A549 (cell line): Measurements from ENCODE around the gene PROSER1. TPM values are rescaled to one million over a fixed set of nuclear protein-coding genes. Genes with fewer than 3 reads are reported as not detected.

ENCODE experiments used
- ATAC-seq, 2 experiments: fragments of 200-7000 bp in 1 of 2; fragments of >200 bp in 1 of 2; cut with Nextera tagmentation in 1 of 2; cut with Tn5 transposase in 1 of 2; 3 replicates each; pipeline versions ENCODE4 v1.8.0 to v1.9.1; 2018 to 2020; ENCODE audit warnings: mild to moderate bottlenecking in 1 of 2, moderate library complexity in 1 of 2
- CTCF ChIA-PET: fragments of 300-600 bp; sonication (Branson Sonifier 250); formaldehyde crosslinking; extraction: SDS; loops from one replicate; lab custom pipeline; 2021; ENCODE audit warnings: antibody characterized with exemption, inconsistent platforms; lab: Yijun Ruan, JAX
- POLR2A ChIA-PET: fragments of 350-600 bp; formaldehyde crosslinking; extraction: SDS; loops from one replicate; lab custom pipeline; 2021; ENCODE audit warnings: antibody characterized with exemption, inconsistent platforms; lab: Yijun Ruan, JAX
- DNase-seq, 2 experiments: peaks; one replicate each; pipeline versions ENCODE4 v3.0.0 to v3.0.0-alpha.2; 2011 to 2016; ENCODE audit warnings: low read depth in 1 of 2, low spot score in 1 of 2
- FAIRE-seq: peaks from 2 replicates; lab custom pipeline; 2011; peaks lifted over from hg19 to GRCh38; lab: Jason Lieb, UNC
- H3K27ac ChIP-seq, 2 experiments: fragments of >200 bp; sonication (Bioruptor Twin); formaldehyde crosslinking; 3 replicates each; pipeline ENCODE4 v1.5.1; 2016 to 2017
- H3K4me1 ChIP-seq: fragments of >200 bp; sonication (Bioruptor Twin); formaldehyde crosslinking; 3 replicates; pipeline ENCODE4 v1.6.1; 2016
- H3K4me2 ChIP-seq: fragments of >200 bp; sonication (Bioruptor Twin); formaldehyde crosslinking; 3 replicates; pipeline ENCODE4 v1.6.1; 2016
- H3K4me3 ChIP-seq: fragments of >200 bp; sonication (Bioruptor Twin); formaldehyde crosslinking; 3 replicates; pipeline ENCODE4 v1.5.1; 2016
- H3K9me3 ChIP-seq: fragments of >200 bp; sonication (Bioruptor Twin); formaldehyde crosslinking; 3 replicates; pipeline ENCODE4 v1.6.1; 2016
- CEBPB ChIP-seq, 2 experiments: fragments of >200 bp in 1 of 2; sonication (Bioruptor Twin) in 1 of 2; formaldehyde crosslinking in 1 of 2; IDR thresholded peaks; 2 replicates each; pipeline ENCODE4 v1.6.1; 2012 to 2016
- CHD2 ChIP-seq: fragments of 150-350 bp; IDR thresholded peaks from 2 replicates; pipeline ENCODE4 v1.6.1; 2014; ENCODE audit warnings: low read length; ENCODE audit not compliant: partially characterized antibody
- CTCF ChIP-seq: fragments of >200 bp; sonication (Bioruptor Twin); formaldehyde crosslinking; IDR thresholded peaks from 3 replicates; pipeline ENCODE4 v1.5.1; 2016
- E2F6 ChIP-seq: IDR thresholded peaks from 2 replicates; pipeline ENCODE4 v1.6.1; 2012; ENCODE audit warnings: low read depth, borderline replicate concordance
- ELK1 ChIP-seq: fragments of 150-350 bp; IDR thresholded peaks from 2 replicates; pipeline ENCODE4 v1.6.1; 2014; ENCODE audit warnings: low read depth, mild to moderate bottlenecking, low read length
- EP300 ChIP-seq, 2 experiments: fragments of >200 bp; sonication (Bioruptor Twin); formaldehyde crosslinking; IDR thresholded peaks; 2 replicates in 1 of 2; 3 replicates in 1 of 2; pipeline ENCODE4 v1.6.1; 2016 to 2017
- FOSL2 ChIP-seq, 2 experiments: fragments of 450-650 bp in 1 of 2; fragments of >200 bp in 1 of 2; sonication (Bioruptor Twin) in 1 of 2; formaldehyde crosslinking; IDR thresholded peaks; 2 replicates each; pipeline versions ENCODE4 v1.5.0 to v1.6.1; 2016 to 2020; ENCODE audit warnings: mild to moderate bottlenecking in 1 of 2, moderate library complexity in 1 of 2
- HES2 ChIP-seq: fragments of >200 bp; sonication (Bioruptor Twin); formaldehyde crosslinking; IDR thresholded peaks from 2 replicates; pipeline ENCODE4 v1.6.1; 2016
- HOXB13 ChIP-seq: fragments of 250-450 bp; sonication (Bioruptor Pico); IDR thresholded peaks from 2 replicates; pipeline ENCODE4 v1.5.0; 2020; ENCODE audit warnings: low read depth, mild to moderate bottlenecking, moderate library complexity
- JUN ChIP-seq, 2 experiments: fragments of >200 bp; sonication (Bioruptor Twin); formaldehyde crosslinking; IDR thresholded peaks; 2 replicates in 1 of 2; 3 replicates in 1 of 2; pipeline ENCODE4 v1.6.1; 2016 to 2017
- JUNB ChIP-seq: fragments of >200 bp; sonication (Bioruptor Twin); formaldehyde crosslinking; IDR thresholded peaks from 2 replicates; pipeline ENCODE4 v1.6.1; 2016
- MAFK ChIP-seq: fragments of 450-650 bp; IDR thresholded peaks from 2 replicates; pipeline ENCODE4 v1.6.1; 2014; ENCODE audit not compliant: partially characterized antibody
- NR3C1 ChIP-seq: fragments of >200 bp; sonication (Bioruptor Twin); formaldehyde crosslinking; IDR thresholded peaks from 3 replicates; pipeline ENCODE4 v1.6.1; 2017
- PBX3 ChIP-seq: IDR thresholded peaks from 2 replicates; pipeline ENCODE4 v1.6.1; 2012
- PHF8 ChIP-seq: fragments of 200-600 bp; sonication (generic); IDR thresholded peaks from 2 replicates; pipeline ENCODE4 v1.6.1; 2016; ENCODE audit warnings: low read depth, mild to moderate bottlenecking, antibody characterized with exemption, moderate library complexity, borderline replicate concordance
- RAD21 ChIP-seq, 2 experiments: fragments of >200 bp in 1 of 2; sonication (Bioruptor Twin) in 1 of 2; formaldehyde crosslinking in 1 of 2; IDR thresholded peaks in 1 of 2; conservative IDR thresholded peaks in 1 of 2; 2 replicates in 1 of 2; 3 replicates in 1 of 2; pipeline ENCODE4 v1.6.1; 2012 to 2018; ENCODE audit warnings: inconsistent platforms in 1 of 2
- RARB ChIP-seq: fragments of 250-450 bp; sonication (Bioruptor Pico); IDR thresholded peaks from 2 replicates; pipeline ENCODE4 v1.8.0; 2021; ENCODE audit warnings: mild to moderate bottlenecking, moderate library complexity
- REST ChIP-seq: fragments of 200-600 bp; sonication (generic); IDR thresholded peaks from 2 replicates; pipeline ENCODE4 v1.6.1; 2016; ENCODE audit warnings: antibody characterized with exemption, mild to moderate bottlenecking, moderate library complexity
- RFX5 ChIP-seq: fragments of 450-650 bp; IDR thresholded peaks from 2 replicates; pipeline ENCODE4 v1.7.1; 2014; ENCODE audit warnings: antibody characterized with exemption, mild to moderate bottlenecking, moderate library complexity
- RNF2 ChIP-seq: fragments of 200-600 bp; sonication (generic); IDR thresholded peaks from 2 replicates; pipeline ENCODE4 v1.6.1; 2016; ENCODE audit warnings: low read depth, mild to moderate bottlenecking, antibody characterized with exemption, moderate library complexity, borderline replicate concordance
- TFCP2L1 ChIP-seq: fragments of 250-450 bp; sonication (Bioruptor Pico); IDR thresholded peaks from 2 replicates; pipeline ENCODE4 v1.5.0; 2021; ENCODE audit warnings: mild to moderate bottlenecking
- ZNF302 ChIP-seq: fragments of 250-450 bp; sonication (Bioruptor Pico); IDR thresholded peaks from 2 replicates; pipeline ENCODE4 v1.9.0; 2021; ENCODE audit warnings: inconsistent platforms, mild to moderate bottlenecking, moderate library complexity
- WGBS: methylation state at CpG from one replicate; pipeline ENCODE4 v1.1.6; 2017; ENCODE audit errors: missing lambda C conversion rate; 5-methylcytosine and 5-hydroxymethylcytosine counted together
- polyA plus RNA-seq, 4 experiments: library from polyadenylated mRNA; depleted of rRNA in 3 of 4; stranded (reverse); fragments of >200 nt; fragmentation: RNase III in 1 of 4; extraction: RNeasy Plus Mini Kit Qiagen cat#74134 plus additional on column Dnase treatment in 1 of 4; gene quantifications; 2 replicates in 3 of 4; 3 replicates in 1 of 4; pipeline ENCODE4 v1.2.3, GENCODE V29; 2011 to 2017

The PROSER1 gene
- polyA plus RNA-seq, 2 of the 4 experiments (the other 2 are of a cell fraction) = 9.9 to 19.0 TPM

- WGBS = 48% methylated on average over 1 of the region's 1 CpG
- no peak for TF ChIP-seq HES2
- no peak for TF ChIP-seq CTCF
- TF ChIP-seq MAFK = no peak
- TF ChIP-seq RNF2 = no peak
- TF ChIP-seq FOSL2 (IDR thresholded peaks at IDR 0.05) = no peak
- no peak for TF ChIP-seq FOSL2 (CRISPR knock-in tag; IDR thresholded peaks at IDR 0.05)
- TF ChIP-seq E2F6 = no peak
- no peak for TF ChIP-seq PBX3
- TF ChIP-seq CEBPB (IDR thresholded peaks at IDR 0.05) = no peak
- TF ChIP-seq ELK1 = no peak
- TF ChIP-seq JUNB = no peak
- no peak for TF ChIP-seq TFCP2L1 (CRISPR knock-in tag)
- no peak for TF ChIP-seq NR3C1
- TF ChIP-seq ZNF302 (CRISPR knock-in tag) = no peak
- no peak for TF ChIP-seq RFX5
- no peak for TF ChIP-seq PHF8
- no peak for TF ChIP-seq REST
- no peak for TF ChIP-seq RARB (CRISPR knock-in tag)
- TF ChIP-seq JUN (IDR thresholded peaks at IDR 0.05) = no peak
- ATAC-seq = no peak
- Histone ChIP-seq H3K4me2 (no peak overlapping the region), H3K27ac (no peak overlapping the region), H3K9me3 (no peaks in the 10 kb centered on the region), H3K4me3 (no peak overlapping the region), H3K4me1 (no peaks in the 10 kb centered on the region)
- CTCF ChIA-PET = interaction anchor here (0.5 to 1.4 kb wide), 3 partner anchors 34 to 149 kb away, joined by 3 to 4 read pairs (median 3); no protein-coding TSS in a partner anchor
- DNase-seq = no peak
- POLR2A ChIA-PET = no interaction called here
- FAIRE-seq = no peak
Measured at GRCh38 chr13:39016087-39016486, 21.8 kb downstream of the PROSER1 start.

- no peaks in the 10 kb centered on the region for H3K9me3 ChIP-seq
- 94% methylated on average over 5 of the region's 5 CpGs for WGBS
- ChIA-PET CTCF (no interaction called here), POLR2A (no interaction called here)
- DNase-seq (no peak), ATAC-seq (no peak), FAIRE-seq (no peak)
- TF ChIP-seq EP300 (IDR thresholded peaks at IDR 0.05) (no peak), CHD2 (no peak), RAD21 (conservative IDR thresholded peaks at IDR 0.05 in 1 of 2, IDR thresholded peaks at IDR 0.05 in 1 of 2) (no peak), PHF8 (no peak), E2F6 (no peak), CEBPB (IDR thresholded peaks at IDR 0.05) (no peak), HOXB13 (CRISPR knock-in tag) (no peak)
- H3K4me3 ChIP-seq = no peak overlapping the region
- H3K4me2 ChIP-seq = no peak overlapping the region
- no peaks in the 10 kb centered on the region for H3K4me1 ChIP-seq
- H3K27ac ChIP-seq = no peak overlapping the region
Measured at GRCh38 chr13:39013462-39013861, 24.4 kb downstream of the PROSER1 start.
